NAMALWA (cell line): ENCODE measurements around the gene PGAM2.
"Not testable (repeated sequence)": the region's sequence is repeated elsewhere in the genome, so short reads cannot be mapped to it uniquely, and the experiment has no call there.

Source experiments
- DNase-seq: peaks from one replicate; pipeline ENCODE4 v3.0.0-alpha.2; 2015; ENCODE audit warnings: low spot score

The PGAM2 gene

DNA sequence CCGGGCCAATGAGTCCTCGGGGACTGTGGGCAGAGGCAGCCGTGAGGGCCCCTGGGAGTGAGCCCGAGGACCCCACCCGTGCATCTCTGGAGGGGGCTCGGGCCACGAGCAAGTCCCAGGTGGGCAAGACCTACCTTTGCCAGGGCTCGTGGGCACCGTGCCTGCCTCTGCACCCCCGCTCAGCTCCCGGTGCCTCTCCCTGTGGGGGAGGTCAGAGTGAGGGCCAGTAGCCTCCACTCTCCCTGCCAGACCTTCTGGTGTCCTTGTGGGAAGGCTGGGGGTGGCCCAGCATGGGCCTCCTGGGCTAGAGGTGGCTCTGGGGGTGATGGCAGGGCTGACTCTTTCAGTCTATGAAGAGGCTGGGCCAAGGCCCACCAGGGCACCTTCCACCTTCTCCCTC is 35.9 kb downstream of the PGAM2 start:
- DNase-seq, result not testable (repeated sequence)

DNA sequence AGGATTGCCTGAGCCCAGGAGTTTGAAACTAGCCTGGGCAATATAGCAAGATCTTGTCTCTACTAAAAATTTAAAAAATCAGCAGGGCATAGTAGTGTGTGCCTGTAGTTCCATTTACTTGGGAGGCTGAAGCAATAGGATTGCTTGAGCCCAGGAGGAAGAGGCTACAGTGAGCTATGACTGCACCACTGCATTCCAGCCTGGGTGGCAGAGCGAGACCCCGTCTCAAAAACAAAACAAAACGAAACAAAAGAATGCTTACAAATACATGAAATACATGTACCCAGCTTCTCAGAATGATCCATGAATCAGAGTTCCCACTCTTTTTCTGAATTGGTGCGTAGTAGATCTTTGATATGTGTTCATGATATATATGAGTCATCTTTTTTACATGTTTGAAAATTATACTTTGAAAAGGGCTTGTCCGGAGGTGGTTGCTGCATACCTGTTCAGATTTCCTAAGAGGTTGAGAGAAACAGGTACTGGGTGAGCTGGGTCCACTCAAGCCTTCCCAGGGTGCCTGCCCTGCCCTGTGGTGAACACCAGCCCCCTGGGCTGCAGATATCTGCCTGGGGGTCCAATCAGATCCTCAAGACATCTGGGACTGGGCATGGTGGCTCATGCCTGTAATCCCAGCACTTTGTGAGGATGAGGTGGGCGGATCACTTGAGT is 42.4 kb downstream of the PGAM2 start:
- not testable (repeated sequence) for DNase-seq

DNA sequence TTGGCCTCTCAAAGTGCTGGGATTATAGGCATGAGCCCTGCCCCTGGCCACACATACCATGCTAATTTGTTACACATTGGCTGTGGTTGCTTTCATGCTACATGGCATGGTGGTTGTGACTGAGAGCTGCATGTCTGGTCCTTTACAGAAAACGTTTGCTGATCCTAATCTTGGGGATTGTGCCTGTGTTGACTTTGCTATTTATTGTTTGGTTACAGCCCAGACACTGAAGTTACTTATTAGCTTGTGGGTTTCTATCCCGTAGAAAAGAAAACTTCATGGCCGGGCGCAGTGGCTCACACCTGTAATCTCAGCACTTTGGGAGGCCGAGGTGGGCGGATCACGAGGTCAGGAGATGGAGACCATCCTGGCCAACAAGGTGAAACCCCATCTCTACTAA is 43.3 kb downstream of the PGAM2 start:
- not testable (repeated sequence) for DNase-seq

DNA sequence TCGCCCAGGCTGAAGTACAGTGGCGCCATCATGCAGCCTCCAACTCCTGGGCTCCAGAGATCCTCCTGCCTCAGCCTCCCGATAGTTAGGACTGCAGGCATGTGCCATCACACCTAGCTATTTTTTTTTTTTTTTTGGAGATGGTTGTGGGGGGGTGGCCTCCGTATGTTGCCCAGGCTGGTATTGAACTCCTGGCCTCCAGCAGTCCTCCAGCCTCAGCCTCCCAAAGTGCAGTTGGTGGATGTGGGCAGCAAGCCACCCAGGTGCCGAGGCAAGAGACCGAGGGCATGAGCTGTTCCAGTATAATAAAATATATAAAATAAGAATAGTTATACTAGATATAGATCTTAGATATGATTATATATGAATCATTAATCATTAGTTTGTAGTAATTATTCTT is 45.5 kb downstream of the PGAM2 start:
- not testable (repeated sequence) for DNase-seq

DNA sequence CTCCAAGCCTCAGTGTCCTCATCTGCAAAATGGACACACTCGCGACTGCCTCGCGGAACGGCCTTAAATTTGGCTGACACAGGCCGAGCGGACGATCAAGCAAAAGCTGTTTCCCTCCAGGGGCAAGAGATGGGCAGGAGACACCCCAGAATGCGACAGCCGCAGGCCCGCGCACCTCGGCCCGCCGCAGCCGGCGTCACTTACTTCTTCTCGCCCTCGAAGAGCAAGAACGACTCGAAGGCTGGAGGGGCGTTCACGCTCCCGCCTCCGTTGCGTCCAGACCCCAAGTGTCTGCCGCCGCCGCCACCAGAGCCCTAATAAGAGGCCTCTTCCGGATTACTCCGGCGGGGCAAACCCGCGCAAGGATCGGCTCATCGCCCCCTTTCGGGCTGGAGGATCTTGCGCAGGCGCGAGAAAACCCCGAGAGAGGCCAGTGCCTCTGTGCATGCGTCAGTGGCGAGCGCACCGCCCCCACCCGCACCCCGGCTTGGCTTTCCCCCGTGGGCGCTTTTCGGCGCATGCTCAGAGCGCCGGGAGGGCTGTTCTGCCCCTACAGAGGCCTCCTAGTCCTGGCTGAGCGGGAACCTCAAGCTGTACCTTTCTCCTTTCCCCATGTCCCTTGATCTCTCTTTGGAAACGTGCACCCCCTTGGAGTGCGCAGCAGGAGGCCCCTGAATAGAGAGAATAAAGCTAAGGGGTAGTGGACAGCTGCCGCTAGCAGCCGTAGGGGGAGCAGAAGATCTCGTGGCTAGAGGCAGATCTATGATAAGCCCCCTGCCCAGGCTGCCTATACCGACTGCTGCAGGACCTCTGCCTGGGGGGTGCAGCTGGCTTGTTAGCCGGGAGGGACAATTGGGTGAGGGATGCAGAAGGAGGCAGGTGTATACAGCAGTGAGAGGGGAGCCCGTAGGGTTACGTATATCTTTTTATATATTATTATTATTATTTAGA is 46.2 kb downstream of the PGAM2 start:
- DNase-seq, result peak; percentile 99

DNA sequence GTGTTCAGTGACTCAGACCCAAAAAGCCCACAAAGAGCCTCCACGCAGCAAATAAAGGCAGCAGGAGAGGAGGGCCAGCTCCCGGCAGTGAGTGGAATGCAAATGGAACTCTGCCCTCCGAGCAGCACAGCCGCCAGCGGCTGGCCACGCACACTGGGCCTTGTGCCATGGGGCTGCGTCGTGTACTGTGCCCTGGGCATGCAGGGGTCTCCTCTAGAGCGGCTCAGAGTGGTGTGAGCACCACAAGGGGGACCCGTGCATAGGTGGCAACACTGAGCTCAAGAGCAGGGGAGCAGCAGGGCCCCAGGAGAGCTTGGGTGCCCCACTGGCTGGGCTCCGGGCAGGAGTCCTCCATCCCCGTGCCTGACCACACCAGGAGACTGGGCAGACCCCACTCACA is 50.3 kb downstream of the PGAM2 start:
- DNase-seq, result not testable (repeated sequence)
